ENCODE measurements around the gene THADA.
A peak's percentile ranks its signal among the peaks of the same experiment; 100 is the strongest.

Gene THADA

GRCh38 chr2:43259512-43259911 lies 336.3 kb downstream of the THADA start:
- intact Hi-C loops (cut with DNase I), result no loop called here

DNA sequence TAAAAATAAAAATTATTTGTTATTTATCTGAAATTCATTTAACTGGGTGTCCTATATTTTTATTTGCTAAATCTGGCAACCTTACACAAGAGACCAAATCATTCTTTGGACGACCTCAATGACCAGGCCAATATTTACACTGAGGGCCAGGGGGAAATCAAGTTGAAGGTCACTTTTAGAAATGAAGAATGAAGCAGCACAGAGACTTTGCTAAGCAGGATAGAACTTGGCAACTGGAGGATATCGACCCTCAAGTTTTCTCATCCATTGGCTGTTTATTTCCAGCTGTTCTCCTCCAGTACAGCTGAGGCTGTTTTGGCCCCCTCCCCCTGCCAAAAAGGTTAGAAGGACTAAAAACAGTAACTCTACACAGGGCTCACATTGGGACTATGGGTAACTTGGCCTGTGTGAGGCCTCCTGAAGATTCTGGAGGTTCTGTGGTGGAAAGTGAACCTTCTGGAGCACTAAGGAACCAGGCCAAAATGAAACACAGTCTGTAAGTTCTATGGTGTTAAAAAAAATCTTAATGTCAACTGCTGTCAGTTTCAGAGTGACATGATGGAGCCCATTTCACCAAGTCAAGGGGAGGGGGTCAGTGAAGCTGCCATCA lies 337.2 kb downstream of the THADA start:
- intact Hi-C loops (cut with DNase I), result no loop called here
- DNase-seq, result no peak

More at GRCh38 chr2:43259512-43259911, 336.3 kb downstream of the THADA start:
- DNase-seq, result no peak

- intact Hi-C loops (cut with DNase I), result no loop called here
- DNase-seq, result no peak
Measured at GRCh38 chr2:43255296-43255910, 340.4 kb downstream of the THADA start.

GRCh38 chr2:43254331-43254730 lies 341.5 kb downstream of the THADA start:
- intact Hi-C loops (cut with DNase I), result no loop called here
- no peak for DNase-seq

GRCh38 chr2:43251171-43251731 lies 344.6 kb downstream of the THADA start:
- intact Hi-C loops (cut with DNase I), result no loop called here

GRCh38 chr2:43250015-43250414 lies 345.8 kb downstream of the THADA start:
- DNase-seq, result no peak
- intact Hi-C loops (cut with DNase I), result no loop called here

More at GRCh38 chr2:43251171-43251731, 344.6 kb downstream of the THADA start:
- no peak for DNase-seq

DNA sequence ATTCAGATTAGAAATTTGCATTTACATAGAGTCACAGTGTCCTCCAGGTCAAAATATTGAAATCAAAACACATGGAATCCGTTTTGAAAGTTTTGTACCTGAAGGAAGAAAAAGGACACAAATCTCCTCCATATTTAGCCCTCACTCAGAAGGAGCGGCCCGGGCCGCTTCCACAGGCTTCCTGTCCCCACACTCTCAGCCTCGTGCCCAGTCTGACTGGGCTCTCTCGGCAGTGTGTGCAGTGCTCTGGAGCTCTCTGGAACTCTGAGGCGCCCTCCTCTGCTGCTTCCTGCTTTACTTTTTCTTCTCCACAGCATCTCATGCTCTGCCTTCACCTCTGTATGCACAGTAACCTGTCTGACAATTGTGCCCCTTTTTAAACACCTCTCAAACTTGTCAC lies 347.2 kb downstream of the THADA start:
- intact Hi-C loops (cut with DNase I), result no loop called here
- no peak for DNase-seq

DNA sequence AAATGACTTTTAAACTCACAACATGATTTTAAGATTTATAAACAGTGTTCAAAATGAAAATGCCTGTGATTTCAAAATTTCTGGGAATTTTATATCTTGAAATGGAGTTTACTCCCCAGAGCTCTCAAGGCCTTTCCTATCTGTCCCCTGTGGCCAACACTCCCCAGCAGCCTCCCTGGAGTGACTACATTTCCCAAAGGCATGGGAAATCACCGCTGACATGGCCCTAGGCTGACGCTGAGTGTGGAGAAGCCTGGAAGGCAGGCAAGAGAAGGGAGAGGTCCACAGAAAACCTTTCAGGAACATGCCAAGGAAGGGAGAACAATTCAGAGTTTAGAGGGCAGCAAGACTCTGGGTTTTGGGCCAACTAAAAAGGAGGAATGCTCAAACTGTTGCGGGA lies 349.2 kb downstream of the THADA start:
- intact Hi-C loops (cut with DNase I), result no loop called here
- no peak for DNase-seq

DNA sequence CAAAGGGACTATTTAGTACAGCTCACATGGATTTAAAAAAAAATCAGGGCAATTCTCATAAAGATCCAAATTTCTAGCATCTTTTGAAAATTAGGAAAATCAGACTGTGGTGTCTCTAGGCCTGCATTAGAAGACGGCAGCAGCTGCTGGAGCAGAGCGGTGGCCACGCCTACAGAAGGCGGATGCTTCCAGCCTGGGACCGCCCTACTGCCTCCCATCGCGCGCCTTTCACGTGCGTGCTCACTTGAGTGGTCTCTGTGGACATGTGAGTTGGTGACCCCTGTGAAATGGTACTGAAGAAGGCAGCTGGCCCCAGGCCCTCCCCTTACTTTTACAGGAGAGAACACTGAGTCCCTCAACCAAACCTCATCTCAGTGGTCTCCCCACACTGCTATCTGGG lies 354.3 kb downstream of the THADA start:
- no peak for DNase-seq
- intact Hi-C loops (cut with DNase I), result loop anchor here (5.0 kb wide), 1 partner anchor 241 kb away; no protein-coding TSS in a partner anchor

GRCh38 chr2:43240766-43241150 lies 355.1 kb downstream of the THADA start:
- intact Hi-C loops (cut with DNase I), result loop anchor here (5.0 kb wide), 1 partner anchor 242 kb away; no protein-coding TSS in a partner anchor
- DNase-seq, result no peak

DNA sequence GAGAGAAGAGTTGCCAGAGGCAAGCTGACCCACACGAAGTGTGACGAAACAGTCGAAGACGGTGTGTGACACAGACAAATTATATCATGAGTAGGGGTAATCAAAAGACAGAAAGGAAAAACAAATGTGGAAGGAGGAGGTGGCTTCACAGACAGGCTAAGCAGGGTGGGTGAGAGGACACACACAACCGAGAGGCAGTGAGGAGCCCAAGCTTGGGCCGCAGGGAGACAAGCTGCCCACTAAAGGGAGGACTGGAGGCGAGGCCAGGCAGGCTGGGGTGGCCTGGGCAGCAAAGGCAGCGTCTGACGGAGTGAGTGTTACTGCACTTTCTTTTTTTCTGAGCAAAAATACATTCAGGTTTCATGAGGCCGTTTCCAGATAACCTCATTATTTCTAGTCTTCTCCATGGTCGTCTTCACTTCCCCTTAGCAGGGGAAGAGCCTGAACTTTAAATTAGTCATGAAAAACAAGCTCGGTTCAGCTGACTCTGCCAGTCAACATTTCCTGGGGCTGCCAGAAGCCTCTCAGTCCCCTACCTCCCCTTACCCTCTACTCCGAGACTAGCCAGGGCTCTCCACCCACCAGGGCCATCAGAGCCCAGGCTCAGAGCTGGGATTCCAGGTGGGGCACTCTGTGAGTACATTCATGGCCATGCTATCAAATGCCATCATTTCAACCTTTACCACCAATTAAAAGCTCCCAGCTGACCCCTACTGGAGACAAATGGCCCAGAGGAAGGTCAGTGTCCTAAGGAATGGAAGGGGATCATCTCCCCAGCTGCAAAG lies 355.7 kb downstream of the THADA start:
- intact Hi-C loops (cut with DNase I), result loop anchor here (5.0 to 10.0 kb wide), 2 partner anchors 242 to 285 kb away; no protein-coding TSS in a partner anchor

DNA sequence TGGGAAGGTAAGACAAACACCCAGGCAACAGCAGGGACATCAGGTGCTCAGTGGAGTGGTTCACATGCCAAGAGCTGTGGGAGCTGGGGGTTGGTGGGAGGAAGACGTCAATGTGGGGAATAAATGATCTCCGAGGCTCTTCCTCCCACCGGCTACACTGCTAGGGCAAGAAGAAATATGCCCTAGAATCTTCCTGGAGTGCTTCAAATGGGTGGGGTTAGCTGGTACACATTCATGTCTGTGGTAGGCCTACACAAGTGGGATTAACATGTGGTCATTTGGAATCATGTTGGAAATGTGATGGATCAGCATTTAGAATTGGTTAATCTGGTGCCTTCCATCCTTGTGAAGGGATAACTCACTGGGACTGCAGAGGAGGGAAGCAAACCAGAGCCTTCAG lies 357.0 kb downstream of the THADA start:
- peak in 3 of 42 donors; percentile 19 to 43 (median 37) for DNase-seq
- intact Hi-C loops (cut with DNase I), result loop anchor here (10.0 kb wide), 1 partner anchor 284 kb away; no protein-coding TSS in a partner anchor

More for the DNA sequence above, 355.7 kb downstream of the THADA start:
- DNase-seq, result no peak

DNA sequence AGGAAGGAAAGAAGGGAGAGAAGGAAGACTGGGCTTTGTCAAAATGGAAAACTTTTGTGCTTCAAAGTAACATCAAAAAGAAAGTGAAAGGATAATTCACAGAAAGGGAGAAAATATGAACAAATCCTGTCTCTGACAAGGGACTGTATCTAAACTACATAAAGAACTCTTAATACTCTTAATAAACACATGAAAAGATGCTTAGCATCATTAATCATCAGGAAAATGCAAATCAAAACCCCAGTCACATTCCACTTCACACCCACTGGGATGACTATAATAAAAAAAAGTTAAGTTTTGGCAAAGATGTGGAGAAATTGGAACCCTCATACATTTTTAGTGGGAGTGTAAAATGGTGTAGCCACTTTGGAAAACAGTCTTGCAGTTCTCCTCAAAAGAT lies 357.7 kb downstream of the THADA start:
- DNase-seq, result no peak
- intact Hi-C loops (cut with DNase I), result loop anchor here (10.0 kb wide), 1 partner anchor 283 kb away; no protein-coding TSS in a partner anchor

DNA sequence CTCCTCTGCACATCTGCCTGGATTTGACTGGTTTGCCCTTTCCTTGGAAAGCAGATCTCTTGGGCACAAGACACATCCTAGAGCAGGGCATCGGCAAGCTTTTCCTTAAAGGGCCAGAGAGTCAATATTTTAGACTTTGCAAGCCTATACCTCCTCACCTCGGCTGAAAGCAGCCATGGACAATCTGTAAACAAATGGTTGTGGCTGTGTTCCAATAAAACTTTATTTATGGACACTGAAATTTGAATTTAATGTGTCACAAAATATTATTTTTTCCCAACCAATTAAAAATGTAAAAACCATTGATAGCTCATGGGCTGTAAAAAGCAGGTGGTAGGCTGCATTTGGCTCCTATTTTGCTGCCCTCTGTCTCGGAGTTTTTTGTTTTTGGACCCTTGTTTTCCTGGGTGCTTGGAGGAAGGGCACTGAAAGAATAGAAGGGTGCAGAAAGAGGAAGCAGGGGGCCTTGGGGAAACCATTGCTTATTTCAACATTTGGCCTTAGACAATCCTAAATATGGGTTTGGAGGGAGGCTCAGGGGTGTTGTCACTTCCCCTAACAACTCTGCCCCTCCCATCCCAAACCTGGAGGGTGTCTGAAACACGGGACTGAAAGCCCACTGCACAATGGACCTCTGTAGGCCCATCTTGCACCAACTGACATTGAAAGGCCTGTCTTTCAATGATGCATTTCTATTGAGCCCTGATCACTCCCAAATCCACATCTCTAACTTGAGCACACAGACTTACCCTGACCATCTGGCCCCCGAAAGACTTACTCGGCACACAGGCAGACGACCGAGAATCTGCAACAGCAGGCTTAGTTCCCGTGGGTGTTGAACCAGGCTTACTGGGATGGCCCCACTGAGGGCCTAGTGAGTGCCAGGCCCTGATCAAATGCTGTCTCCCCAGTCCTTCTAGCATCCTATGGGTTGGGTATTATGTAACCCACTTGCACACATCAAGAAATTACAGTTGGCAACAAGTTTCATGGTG lies 362.3 kb downstream of the THADA start:
- intact Hi-C loops (cut with DNase I), result loop anchor here (10.0 kb wide), 1 partner anchor 279 kb away; no protein-coding TSS in a partner anchor
- DNase-seq, result no peak

DNA sequence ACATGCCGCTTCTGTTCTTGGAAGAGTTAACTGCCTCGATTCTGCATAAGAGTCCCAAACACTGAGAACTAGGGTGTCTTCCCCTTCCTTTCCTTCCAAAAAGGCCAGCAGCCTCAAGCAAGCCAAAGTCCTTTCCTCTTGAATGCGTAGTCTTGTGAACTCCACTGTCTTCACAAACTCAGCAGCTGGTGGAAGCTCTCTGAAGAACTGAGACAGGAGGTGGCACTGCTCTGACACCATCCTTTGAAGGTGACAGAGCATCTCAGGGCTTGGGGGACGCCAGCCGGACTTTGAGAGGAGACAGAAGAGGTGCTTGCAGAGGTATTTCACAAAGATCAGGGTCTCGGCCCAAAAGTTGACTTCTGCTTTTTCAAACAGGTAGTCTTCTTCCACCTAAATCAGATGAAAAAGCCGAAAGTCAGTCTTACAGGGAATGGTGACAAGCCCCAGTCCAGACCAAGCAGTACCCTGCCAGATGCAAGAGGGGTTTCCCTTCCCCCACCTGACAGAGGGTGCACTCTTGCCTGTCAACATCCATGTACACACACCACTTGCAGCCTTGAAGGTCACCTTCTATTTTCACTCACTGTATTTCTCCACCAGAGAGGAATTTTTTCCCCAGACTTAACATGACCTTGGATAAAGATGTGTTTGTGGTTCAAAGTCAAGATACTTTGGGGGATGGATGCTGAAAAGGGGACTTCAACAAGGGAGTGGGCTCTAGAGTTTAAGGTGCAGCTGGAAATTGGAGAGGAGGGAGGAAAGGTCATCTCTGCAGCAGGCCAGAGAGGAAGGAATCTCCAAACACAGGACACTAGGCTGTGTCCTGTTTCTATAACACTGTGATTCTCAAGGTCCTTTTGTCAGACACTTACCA lies 364.6 kb downstream of the THADA start:
- no peak for DNase-seq
- intact Hi-C loops (cut with DNase I), result loop anchor here (10.0 kb wide), 1 partner anchor 276 kb away; no protein-coding TSS in a partner anchor

GRCh38 chr2:43230351-43230885 lies 365.4 kb downstream of the THADA start:
- no peak for DNase-seq
- intact Hi-C loops (cut with DNase I), result loop anchor here (10.0 kb wide), 1 partner anchor 276 kb away; no protein-coding TSS in a partner anchor

Measured in head of caudate nucleus (tissue), 42 donors.